HG03135 (cell line): ENCODE measurements around the gene ZDHHC6.
"Not testable (repeated sequence)": the region's sequence is repeated elsewhere in the genome, so short reads cannot be mapped to it uniquely, and the experiment has no call there.

Source experiments
- ATAC-seq: cut with Tn5 transposase; IDR thresholded peaks from one replicate; pipeline ENCODE4 v1.9.1; 2021; ENCODE audit warnings: mild to moderate bottlenecking, moderate library complexity; ENCODE audit not compliant: unreplicated experiment

Gene ZDHHC6

GRCh38 chr10:112446055-112446854 lies 459 bp downstream of the ZDHHC6 start:
- ATAC-seq: no peak

GRCh38 chr10:112442063-112442462 lies 4.7 kb downstream of the ZDHHC6 start:
- ATAC-seq: no peak

DNA sequence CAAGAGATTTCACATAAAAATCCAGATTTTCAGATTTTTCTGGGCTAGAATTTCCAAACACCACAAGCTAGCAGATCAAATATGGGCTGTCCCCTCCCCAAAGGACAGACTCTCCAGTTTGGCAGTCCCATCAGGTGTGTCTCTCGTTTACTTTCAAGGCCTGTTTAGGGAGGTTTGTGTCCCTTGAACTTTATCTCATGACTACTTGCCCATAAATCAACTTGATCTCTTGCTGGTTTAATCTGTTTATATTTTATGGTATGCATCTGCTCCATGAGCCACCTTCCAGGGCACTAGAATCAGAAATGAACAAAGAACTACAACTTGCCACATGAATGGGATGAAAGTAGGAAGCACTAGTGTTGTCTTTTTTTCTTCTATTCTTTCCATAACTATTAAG lies 5.2 kb downstream of the ZDHHC6 start:
- ATAC-seq: no peak

DNA sequence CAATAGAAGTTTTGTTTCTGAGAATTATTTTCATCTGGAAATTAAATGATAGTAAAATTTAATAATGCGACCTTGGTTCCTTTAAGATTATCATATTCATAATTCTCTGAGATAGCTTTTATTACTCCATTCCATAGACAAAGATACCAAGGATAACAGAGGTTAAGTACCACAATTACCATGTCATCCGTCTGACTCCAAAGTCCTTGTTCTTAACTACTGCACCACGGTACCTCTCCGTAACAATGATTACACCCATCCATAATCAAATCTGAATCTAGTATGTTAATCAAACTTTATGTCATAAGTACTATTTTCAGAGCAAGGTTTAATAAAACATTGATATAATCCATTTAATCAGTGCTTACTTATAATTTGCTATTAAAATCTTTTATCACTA lies 8.4 kb downstream of the ZDHHC6 start:
- no peak for ATAC-seq

DNA sequence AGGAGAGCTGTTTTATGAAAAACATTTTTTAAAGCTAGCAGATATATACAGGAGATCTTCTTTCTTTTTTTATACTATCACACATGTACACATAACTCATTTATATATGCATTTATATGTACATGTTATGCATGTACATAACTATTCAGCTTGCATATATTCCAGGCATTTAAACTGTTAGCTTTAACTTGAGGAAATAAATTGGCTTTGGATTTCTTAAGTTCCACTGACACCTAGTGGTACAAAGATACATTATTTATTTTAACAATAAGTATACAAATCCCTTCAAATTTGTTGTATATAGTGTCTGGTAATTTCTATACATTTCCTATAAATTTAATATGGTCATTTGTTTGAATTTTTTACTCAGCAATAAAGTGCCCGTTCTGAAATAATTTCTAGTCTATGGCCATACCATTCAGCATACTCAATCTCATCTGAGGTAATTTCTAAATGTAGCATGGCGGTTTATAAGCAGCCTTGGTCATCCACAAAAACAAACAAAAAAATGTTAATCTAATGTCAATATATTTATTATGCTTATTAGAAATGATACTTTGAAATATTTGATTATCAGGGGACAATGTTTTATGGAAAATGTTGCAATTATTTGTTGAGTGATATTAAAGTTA lies 11.6 kb downstream of the ZDHHC6 start:
- no peak for ATAC-seq

DNA sequence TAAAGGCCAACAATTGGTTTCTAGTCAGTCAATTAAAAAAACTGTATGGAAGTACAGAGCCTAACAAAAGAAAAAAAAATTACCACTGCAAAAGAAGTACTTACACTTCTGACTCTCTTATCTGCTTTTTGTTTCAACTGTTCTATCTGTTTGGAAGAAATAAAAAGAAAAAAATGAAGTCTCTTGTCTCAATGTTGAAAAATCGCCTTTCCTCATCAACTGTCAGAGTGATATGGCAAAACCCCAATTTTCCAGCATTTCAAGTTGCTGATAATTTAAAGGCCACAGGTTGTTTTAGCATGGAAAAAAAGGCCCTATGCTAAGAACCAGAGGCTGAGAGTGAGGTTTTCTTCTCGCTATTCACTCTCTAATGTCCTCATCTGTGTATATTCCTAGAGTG lies 13.6 kb downstream of the ZDHHC6 start:
- no peak for ATAC-seq

DNA sequence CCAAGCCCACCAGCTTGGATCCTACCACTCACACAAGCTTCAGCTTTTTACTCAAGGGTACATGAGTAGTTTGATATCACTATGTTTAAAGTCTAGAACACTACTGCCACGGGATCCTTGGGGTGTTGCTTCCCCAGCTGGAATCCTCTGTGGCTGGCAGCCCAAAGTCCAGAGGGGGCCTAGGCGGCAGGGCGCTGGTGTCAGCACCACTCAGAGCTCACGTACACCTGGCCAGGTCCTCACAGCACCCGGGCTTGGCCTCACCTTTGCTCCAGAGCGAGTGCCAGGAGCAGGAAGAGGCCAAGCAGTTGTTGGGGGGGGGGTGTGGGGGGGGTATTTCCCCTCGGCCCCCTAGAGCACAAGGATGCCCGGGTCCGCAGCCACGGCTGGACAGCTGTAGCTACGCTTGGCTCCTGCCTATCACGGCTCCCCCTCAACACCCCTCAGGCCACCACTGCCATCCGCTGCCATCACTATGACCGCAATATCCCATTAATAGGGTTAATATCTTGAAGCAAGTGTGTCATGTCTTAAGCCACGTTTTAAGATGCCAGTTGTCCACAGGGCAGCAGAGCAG lies 17.0 kb downstream of the ZDHHC6 start:
- no peak for ATAC-seq

- ATAC-seq: no peak
These were observed 17.6 kb downstream of the ZDHHC6 start for GRCh38 chr10:112429147-112429546.

GRCh38 chr10:112426111-112426510 lies 20.6 kb downstream of the ZDHHC6 start:
- no peak for ATAC-seq

DNA sequence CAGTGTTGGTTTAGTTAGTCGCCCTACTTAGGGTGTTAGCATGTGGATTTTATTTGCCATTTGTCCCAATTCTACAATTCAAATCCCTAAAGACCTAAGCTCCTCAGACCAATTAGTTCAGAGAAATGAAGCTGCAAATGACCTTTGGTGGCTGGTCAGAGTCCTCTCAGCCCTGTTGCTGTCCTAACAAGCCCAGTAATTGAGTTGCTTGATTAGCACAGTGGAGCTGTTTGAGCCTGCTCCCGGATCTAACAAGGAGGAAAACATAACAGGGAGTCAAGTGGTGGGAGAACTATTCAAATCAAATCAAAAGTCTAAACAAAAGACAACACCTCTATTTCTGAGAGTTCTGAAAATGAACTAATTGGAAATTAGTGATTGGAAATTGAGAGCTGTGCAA lies 22.1 kb downstream of the ZDHHC6 start:
- no peak for ATAC-seq

GRCh38 chr10:112421731-112422130 lies 25.0 kb downstream of the ZDHHC6 start:
- no peak for ATAC-seq

DNA sequence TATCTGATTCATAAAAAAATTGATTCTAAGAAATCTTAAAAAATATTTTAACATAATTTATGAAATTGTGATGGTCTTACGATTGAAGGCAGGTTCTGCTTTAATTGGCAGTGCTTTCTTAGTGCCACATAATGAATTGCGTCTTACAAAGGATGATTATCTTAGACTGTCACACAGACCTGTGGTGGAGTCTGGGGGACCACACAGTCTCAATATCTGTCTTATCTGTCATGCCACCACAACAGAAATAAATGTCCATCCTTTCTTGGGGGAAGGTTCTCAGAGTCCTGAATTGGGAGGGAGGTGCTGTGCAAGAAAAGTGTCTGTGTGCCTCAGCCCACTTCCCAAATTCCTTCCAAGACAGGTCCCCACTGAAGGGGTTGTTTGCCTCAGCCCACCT lies 34.0 kb downstream of the ZDHHC6 start:
- no peak for ATAC-seq

- ATAC-seq: no peak
These were observed 37.0 kb downstream of the ZDHHC6 start for GRCh38 chr10:112409755-112410154.

- no peak for ATAC-seq
These were observed 37.4 kb downstream of the ZDHHC6 start for GRCh38 chr10:112409299-112409698.

- no peak for ATAC-seq
These were observed 39.0 kb downstream of the ZDHHC6 start for GRCh38 chr10:112407696-112408095.

DNA sequence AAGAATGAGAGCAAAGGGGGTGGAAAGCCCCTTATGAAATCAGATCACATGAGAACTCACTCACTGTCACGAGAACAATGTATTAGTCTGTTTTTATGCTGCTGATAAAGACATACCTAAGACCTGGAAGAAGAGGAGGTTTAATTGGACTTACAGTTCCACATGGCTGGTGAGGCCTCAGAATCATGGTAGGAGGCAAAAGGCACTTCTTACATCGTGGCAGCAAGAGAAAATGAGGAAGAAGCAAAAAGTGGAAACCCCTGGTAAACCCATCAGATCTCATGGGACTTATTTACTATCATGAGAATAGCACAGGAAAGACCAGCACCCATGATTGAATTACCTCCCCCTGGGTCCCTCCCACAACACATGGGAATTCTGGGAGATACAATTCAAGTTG lies 39.9 kb downstream of the ZDHHC6 start:
- ATAC-seq: not testable (repeated sequence)

GRCh38 chr10:112404617-112405016 lies 42.1 kb downstream of the ZDHHC6 start:
- ATAC-seq: no peak

GRCh38 chr10:112402917-112403316 lies 43.8 kb downstream of the ZDHHC6 start:
- ATAC-seq: no peak

DNA sequence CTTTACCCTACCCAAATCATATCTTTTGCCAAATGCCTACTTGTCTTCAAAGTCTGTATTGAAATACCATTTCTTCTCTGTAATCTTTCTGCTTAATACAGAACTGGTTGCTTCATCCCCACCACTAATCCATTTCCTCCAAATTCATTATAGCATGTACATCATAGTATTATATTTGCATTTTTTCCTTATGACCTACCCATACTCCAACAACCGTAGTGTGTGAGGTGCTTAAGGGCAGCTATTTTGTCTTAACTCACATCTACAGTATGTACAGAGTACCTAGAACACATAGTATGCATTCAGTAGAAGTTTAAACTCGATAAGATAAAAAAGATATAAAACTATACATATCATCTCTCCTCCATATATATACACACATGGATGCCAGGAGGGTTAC lies 49.1 kb downstream of the ZDHHC6 start:
- no peak for ATAC-seq

DNA sequence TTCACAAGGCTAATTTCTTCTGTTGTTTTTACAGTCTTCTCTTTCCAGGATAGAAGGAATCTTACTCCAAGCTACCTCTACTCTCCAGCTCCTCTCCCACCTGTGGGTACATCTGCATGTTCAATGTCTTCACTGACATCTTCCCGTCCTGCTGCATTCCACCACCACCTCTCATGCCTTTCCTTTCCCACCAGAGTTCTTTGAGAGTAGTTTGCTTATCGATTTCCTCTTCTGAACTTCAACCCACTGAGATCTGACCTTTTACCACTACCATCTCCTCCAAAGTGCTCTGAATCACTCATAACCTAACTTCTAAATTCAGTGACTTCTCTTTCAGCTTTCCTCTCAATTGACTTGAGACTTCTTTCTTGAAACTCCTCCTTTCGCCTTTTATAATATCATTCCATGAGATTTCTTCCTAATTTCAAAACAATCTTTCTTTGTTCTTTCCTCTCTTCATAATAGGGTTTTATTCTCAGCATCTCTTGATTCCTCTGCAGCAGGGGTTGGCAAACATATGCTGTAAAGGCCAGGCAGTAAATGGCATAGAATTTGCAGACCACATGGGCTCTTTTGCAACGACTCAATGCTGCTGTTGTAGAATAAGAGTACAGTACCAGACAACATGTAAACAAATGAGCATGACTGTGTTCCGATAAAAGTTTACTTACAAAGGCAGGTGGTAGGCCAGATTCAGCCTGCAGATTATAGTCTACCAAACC lies 50.7 kb downstream of the ZDHHC6 start:
- no peak for ATAC-seq

DNA sequence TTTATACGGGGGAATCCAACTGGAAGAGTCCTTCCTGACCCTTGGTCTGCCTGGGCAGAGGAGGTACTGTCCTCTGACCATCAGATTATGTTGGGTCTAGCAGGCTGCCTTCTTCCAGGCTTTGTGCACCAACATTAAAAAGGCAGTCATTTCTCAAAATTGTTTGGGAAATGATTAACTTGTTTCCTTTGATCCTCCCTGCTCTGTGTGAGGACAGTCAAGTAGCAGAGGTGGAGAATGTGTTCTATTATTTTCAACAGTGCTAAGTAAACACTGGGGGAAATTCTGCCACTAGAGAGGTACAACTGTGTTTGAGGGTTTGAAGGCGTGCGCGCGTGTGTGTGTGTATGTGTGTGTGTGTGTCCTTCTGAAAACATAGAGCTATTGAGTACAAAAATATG lies 52.2 kb downstream of the ZDHHC6 start:
- no peak for ATAC-seq

DNA sequence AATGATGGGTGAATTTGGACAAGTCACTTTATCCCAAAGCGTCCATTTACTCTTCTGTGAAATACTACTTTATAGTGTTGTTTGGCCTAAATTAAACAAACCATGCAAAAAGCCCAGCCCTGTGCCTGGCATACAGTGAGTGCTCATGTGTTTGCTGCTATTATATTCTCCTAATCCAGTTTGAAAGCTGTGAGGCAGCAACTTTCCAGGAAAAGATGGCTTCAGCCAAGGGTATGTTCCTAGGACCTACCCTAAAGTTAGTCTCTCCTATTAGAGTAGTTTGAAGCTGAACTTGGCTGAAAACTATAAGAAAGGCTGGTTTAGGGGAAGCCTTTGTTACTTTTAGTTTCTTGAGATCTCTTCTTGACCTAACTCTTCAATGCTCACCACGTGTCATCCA lies 52.9 kb downstream of the ZDHHC6 start:
- no peak for ATAC-seq
